IPS-20b (cell line): ENCODE measurements around the gene CBX4.
"Not testable (repeated sequence)": the region's sequence is repeated elsewhere in the genome, so short reads cannot be mapped to it uniquely, and the experiment has no call there.

Experiments
- H3K27ac ChIP-seq: one replicate; pipeline ENCODE4 v1.5.1; 2013; ENCODE audit warnings: low read length
- H3K27me3 ChIP-seq: 2 replicates; pipeline ENCODE4 v1.6.1; 2013; ENCODE audit warnings: mild to moderate bottlenecking, low read length, inconsistent platforms; ENCODE audit not compliant: insufficient read depth
- H3K36me3 ChIP-seq: 2 replicates; pipeline ENCODE4 v1.6.1; 2013; ENCODE audit warnings: low read depth, mild to moderate bottlenecking, inconsistent platforms, low read length, moderate library complexity; ENCODE audit not compliant: insufficient read depth
- H3K4me1 ChIP-seq: 2 replicates; pipeline ENCODE4 v1.6.1; 2013; ENCODE audit warnings: mild to moderate bottlenecking, control low read depth, inconsistent platforms, low read length, moderate library complexity; ENCODE audit not compliant: insufficient read depth
- H3K4me3 ChIP-seq: 2 replicates; pipeline ENCODE4 v1.5.1; 2013; ENCODE audit warnings: mild to moderate bottlenecking, low read length, inconsistent platforms
- H3K9ac ChIP-seq: 2 replicates; pipeline ENCODE4 v1.6.1; 2013; ENCODE audit warnings: low read depth, mild to moderate bottlenecking, inconsistent platforms, low read length, moderate library complexity
- H3K9me3 ChIP-seq: 2 replicates; pipeline ENCODE4 v1.6.1; 2013; ENCODE audit warnings: mild to moderate bottlenecking, low read depth, low read length, inconsistent platforms; ENCODE audit not compliant: insufficient read depth

Gene CBX4

GRCh38 chr17:79855331-79856124 lies 16.3 kb upstream of the CBX4 start:
- H3K4me1 ChIP-seq = no peaks in the 10 kb centered on the region
- no peaks in the 10 kb centered on the region for H3K9me3 ChIP-seq
- no peak overlapping the region for H3K27ac ChIP-seq
- H3K36me3 ChIP-seq = no peaks in the 10 kb centered on the region
- 0 out of 2 replicates have a peak, but pooled peaks cover 9% of the 10 kb centered on the region for H3K27me3 ChIP-seq
- H3K4me3 ChIP-seq = no peak overlapping the region
- H3K9ac ChIP-seq = no peak overlapping the region

- no peaks in the 10 kb centered on the region for H3K36me3 ChIP-seq
- no peak overlapping the region for H3K4me3 ChIP-seq
- H3K27me3 ChIP-seq = peaks cover 15% of the 10 kb centered on the region; the same call in 1 of the 2 replicates
- no peaks in the 10 kb centered on the region for H3K4me1 ChIP-seq
- no peak overlapping the region for H3K27ac ChIP-seq
- no peaks in the 10 kb centered on the region for H3K9me3 ChIP-seq
- no peak overlapping the region for H3K9ac ChIP-seq
These were observed 15.1 kb upstream of the CBX4 start for GRCh38 chr17:79854080-79855060.

- H3K27me3 ChIP-seq = peaks cover 27% of the 10 kb centered on the region
- H3K27ac ChIP-seq, H3K36me3 ChIP-seq, H3K9me3 ChIP-seq, H3K4me1 ChIP-seq, H3K9ac ChIP-seq, H3K4me3 ChIP-seq: not testable (repeated sequence)
These were observed 13.9 kb upstream of the CBX4 start for GRCh38 chr17:79853168-79853567.

- Histone ChIP-seq H3K4me1 (no peaks in the 10 kb centered on the region), H3K36me3 (no peaks in the 10 kb centered on the region), H3K9ac (no peak overlapping the region), H3K27me3 (peaks cover 31% of the 10 kb centered on the region), H3K9me3 (no peaks in the 10 kb centered on the region), H3K4me3 (no peak overlapping the region), H3K27ac (no peak overlapping the region)
These were observed 13.5 kb upstream of the CBX4 start for GRCh38 chr17:79852748-79853147.

GRCh38 chr17:79851461-79851817 lies 12.2 kb upstream of the CBX4 start:
- Histone ChIP-seq H3K27ac (no peak overlapping the region), H3K4me1 (no peaks in the 10 kb centered on the region)

GRCh38 chr17:79850571-79851460 lies 11.6 kb upstream of the CBX4 start:
- H3K4me3 ChIP-seq = no peak overlapping the region
- H3K27ac ChIP-seq = no peak overlapping the region
- no peaks in the 10 kb centered on the region for H3K4me1 ChIP-seq
- no peak overlapping the region for H3K9ac ChIP-seq
- H3K27me3 ChIP-seq = peaks cover 43% of the 10 kb centered on the region
- H3K36me3 ChIP-seq = no peaks in the 10 kb centered on the region
- H3K9me3 ChIP-seq = no peaks in the 10 kb centered on the region

More at GRCh38 chr17:79851461-79851817, 12.2 kb upstream of the CBX4 start:
- Histone ChIP-seq H3K36me3 (no peaks in the 10 kb centered on the region), H3K4me3 (no peak overlapping the region), H3K27me3 (peaks cover 37% of the 10 kb centered on the region), H3K9me3 (no peaks in the 10 kb centered on the region), H3K9ac (no peak overlapping the region)

GRCh38 chr17:79849953-79850352 lies 10.7 kb upstream of the CBX4 start:
- H3K4me3 ChIP-seq = no peak overlapping the region
- H3K9ac ChIP-seq = no peak overlapping the region
- H3K4me1 ChIP-seq = no peaks in the 10 kb centered on the region; the same call in 1 of the 2 replicates
- H3K9me3 ChIP-seq = no peaks in the 10 kb centered on the region
- no peaks in the 10 kb centered on the region for H3K36me3 ChIP-seq
- H3K27ac ChIP-seq = no peak overlapping the region
- H3K27me3 ChIP-seq = peaks cover 52% of the 10 kb centered on the region

GRCh38 chr17:79848370-79848766 lies 9.1 kb upstream of the CBX4 start:
- Histone ChIP-seq H3K9ac (no peak overlapping the region), H3K4me1 (no peaks in the 10 kb centered on the region; the same call in 1 of the 2 replicates), H3K27ac (no peak overlapping the region), H3K9me3 (no peaks in the 10 kb centered on the region), H3K27me3 (peaks cover 68% of the 10 kb centered on the region), H3K36me3 (no peaks in the 10 kb centered on the region), H3K4me3 (no peak overlapping the region)

GRCh38 chr17:79847698-79848369 lies 8.6 kb upstream of the CBX4 start:
- no peak overlapping the region for H3K9ac ChIP-seq
- H3K36me3 ChIP-seq = no peaks in the 10 kb centered on the region
- H3K4me1 ChIP-seq = no peaks in the 10 kb centered on the region; the same call in 1 of the 2 replicates
- peaks cover under 1% of the 10 kb centered on the region; the same call in 1 of the 2 replicates for H3K9me3 ChIP-seq
- no peak overlapping the region for H3K27ac ChIP-seq
- peaks cover 73% of the 10 kb centered on the region for H3K27me3 ChIP-seq
- H3K4me3 ChIP-seq = no peak overlapping the region

- Histone ChIP-seq H3K4me1 (no peaks in the 10 kb centered on the region; the same call in 1 of the 2 replicates), H3K9ac (no peak overlapping the region), H3K27ac (no peak overlapping the region), H3K36me3 (no peaks in the 10 kb centered on the region), H3K27me3 (peaks cover 91% of the 10 kb centered on the region), H3K9me3 (peaks cover 10% of the 10 kb centered on the region; the same call in 1 of the 2 replicates), H3K4me3 (no peak overlapping the region)
These were observed 6.3 kb upstream of the CBX4 start for GRCh38 chr17:79845601-79845949.
